EH (cell line): ENCODE results near the gene TSHZ2.
"Not testable (repeated sequence)": the region's sequence is repeated elsewhere in the genome, so short reads cannot be mapped to it uniquely, and the experiment has no call there.

ENCODE experiments used
- DNase-seq: peaks from one replicate; pipeline ENCODE4 v3.0.0-alpha.2; 2015; ENCODE audit warnings: low read depth

The TSHZ2 gene

GRCh38 chr20:53513489-53514298, 541.5 kb downstream of the TSHZ2 start:
- DNase-seq, result no peak

- DNase-seq, result no peak
Measured at GRCh38 chr20:53515749-53516148, 543.6 kb downstream of the TSHZ2 start.

DNA sequence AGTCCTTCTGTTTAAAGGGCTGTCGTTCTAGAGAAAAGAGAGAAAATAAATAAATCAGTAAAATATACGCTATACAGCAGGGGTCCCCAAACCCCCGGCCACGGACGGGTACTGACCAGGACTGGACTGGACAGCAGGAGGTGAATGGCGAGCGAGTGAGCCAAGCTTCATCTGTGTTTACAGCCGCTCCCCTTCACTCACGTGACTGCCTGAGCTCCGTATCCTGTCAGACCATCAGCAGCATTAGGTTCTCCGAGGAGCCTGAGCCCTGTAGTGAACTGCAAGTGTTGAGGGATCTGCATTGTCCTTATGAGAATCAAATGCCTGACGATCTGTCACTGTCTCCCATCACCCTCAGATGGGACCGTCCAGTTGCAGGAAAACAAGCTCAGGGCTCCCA, 545.0 kb downstream of the TSHZ2 start:
- no peak for DNase-seq

GRCh38 chr20:53521421-53521820, 549.3 kb downstream of the TSHZ2 start:
- DNase-seq, result peak; percentile 43

DNA sequence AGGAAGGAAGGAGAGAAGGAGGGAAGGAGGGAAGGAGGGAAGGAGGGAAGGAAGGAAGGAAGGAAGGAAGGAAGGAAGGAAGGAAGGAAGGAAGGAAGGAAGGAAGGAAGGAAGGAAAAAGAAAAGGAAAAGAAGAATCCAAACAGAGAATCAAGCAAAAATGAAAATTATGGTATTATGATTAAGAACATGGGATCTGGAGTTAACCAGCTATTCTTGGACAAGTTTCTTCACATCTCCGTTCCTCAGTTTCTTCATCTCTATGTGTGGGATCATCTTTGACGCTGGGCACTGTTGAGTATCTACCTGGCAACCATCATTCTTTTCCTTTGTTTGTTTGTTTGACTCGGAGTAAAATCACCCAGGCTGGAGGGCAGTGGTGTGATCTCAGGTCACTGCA, 549.9 kb downstream of the TSHZ2 start:
- DNase-seq, result no peak

DNA sequence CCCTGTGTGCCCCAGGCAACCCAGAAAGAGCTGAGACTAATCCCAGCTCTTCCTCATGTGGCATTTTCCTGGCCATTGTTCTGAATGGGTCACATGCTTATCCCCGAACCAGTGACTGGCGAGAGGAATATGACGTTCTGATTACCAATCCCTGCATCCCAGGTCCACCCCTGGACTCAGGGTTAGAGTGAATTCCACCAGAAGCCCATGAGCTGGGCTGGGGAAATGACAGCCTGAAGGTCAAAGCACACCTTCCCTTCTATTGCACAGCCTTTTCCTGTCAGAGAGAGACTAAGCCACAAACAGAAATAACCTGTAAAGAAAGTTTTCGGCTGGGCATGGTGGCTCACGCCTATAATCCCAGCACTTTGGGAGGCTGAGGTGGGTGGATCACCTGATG, 550.5 kb downstream of the TSHZ2 start:
- DNase-seq, result no peak

DNA sequence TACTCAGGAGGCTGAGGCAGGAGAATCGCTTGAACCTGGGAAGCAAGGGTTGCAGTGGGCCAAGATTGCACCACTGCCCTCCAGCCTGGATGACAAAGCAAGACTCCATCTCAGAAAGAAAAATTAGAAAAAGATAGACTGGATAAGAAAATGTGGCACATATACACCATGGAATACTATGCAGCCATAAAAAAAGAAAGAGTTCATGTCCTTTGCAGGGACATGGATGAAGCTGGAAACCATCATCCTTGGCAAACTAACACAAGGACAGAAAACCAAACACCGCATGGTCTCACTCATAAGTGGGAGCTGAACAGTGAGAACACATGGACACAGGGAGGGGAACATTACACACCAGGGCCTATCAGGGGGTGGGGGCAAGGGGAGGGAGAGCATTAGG, 551.5 kb downstream of the TSHZ2 start:
- DNase-seq, result not testable (repeated sequence)

- no peak for DNase-seq
Measured at GRCh38 chr20:53524589-53525312, 552.6 kb downstream of the TSHZ2 start.

DNA sequence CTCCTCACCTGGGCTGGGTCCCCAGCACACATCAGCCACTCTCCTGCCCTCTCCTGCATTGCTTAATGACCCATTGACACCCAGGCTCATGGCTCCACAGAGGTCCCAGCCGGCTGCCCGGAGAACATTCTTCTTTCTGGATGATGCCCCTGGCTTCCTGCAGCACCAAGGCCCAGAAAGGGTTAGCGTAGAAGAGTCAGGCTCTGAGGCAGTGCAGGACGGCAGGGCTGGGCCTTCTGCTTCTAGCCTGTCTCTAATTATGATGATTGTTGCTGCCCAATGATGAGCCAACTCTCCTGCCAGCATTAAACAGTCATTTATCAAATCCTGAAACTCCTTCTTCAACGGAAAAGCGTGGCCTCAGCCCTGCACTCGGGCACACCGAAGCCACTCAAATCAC, 555.0 kb downstream of the TSHZ2 start:
- no peak for DNase-seq

DNA sequence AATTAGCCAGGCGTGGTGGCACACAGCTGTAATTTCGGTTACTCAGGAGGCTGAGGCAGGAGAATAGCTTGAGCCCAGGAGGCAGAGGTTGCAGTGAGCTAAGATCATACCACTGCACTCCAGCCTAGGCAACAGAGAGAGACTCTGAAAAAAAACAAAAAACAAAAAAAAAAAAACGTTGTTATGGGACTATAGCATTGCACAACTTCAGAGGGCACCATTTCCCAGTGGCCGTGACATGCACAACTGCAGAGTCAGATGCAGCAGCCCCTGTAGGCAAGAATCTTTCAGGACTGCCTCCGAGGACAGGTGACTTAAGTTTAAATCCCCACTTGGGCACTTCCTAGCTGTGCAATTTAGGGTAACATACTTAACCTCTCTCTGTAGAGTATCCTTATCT, 557.5 kb downstream of the TSHZ2 start:
- no peak for DNase-seq

- DNase-seq, result no peak
Measured at GRCh38 chr20:53530440-53530839, 558.3 kb downstream of the TSHZ2 start.

- DNase-seq, result not testable (repeated sequence)
Measured at GRCh38 chr20:53532654-53533312, 560.6 kb downstream of the TSHZ2 start.

- DNase-seq, result no peak
Measured at GRCh38 chr20:53533500-53533899, 561.3 kb downstream of the TSHZ2 start.

DNA sequence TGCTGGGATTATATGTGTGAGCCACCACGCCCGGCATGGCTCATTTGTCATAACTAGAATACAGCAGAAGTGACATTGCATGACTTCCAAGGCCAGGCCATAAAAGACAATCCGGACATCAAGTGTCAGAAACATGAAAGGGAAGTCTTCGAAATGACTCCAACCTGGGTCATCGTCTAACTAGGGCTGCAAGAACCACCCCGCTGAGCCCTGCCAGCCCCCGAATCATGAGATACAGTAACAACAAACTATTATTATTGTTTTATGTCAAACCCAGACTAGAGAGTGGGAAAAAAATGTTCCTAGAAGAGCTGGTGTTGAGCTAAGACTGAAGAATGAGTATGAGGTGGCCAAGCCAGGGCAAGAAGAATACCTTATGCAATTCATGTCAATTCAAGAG, 561.9 kb downstream of the TSHZ2 start:
- no peak for DNase-seq

GRCh38 chr20:53535878-53536277, 563.7 kb downstream of the TSHZ2 start:
- DNase-seq, result no peak

DNA sequence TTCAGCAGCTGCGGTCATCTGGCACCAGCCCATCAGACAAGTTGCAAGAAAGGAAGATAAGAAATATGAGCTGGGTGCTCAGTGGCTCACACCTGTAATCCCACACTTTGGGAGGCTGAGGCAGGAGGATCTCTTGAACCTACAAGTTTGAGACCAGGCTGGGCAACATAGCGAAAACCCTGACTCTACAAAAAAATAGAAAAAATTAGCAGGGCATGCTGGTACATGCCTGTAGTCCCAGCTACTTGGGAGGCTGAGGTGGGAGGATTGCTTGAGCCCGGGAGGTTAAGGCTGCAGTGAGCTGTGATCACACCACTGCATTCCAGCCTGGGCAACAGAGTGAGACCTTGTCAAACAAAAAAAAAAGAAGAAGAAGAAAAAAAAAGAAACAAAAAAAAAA, 564.2 kb downstream of the TSHZ2 start:
- DNase-seq, result not testable (repeated sequence)

GRCh38 chr20:53539516-53539915, 567.4 kb downstream of the TSHZ2 start:
- peak; percentile 24 for DNase-seq
